Retinal pigment epithelial cell (primary cell): Measurements from ENCODE around the gene ODAD2.

Source experiments
- DNase-seq: peaks from one replicate; pipeline ENCODE4 v3.0.0-alpha.2; 2010; ENCODE audit warnings: low read depth
- H3K4me3 ChIP-seq: 2 replicates; pipeline ENCODE4 v1.5.1; 2011; ENCODE audit warnings: mild to moderate bottlenecking, low read length, control low read depth, moderate library complexity
- TF ChIP-seq, protein P1 (sequence below): conservative IDR thresholded peaks from 2 replicates; pipeline ENCODE4 v1.5.1; 2011; ENCODE audit warnings: low read depth, low read length, control low read depth, inconsistent platforms

The ODAD2 gene

DNA sequence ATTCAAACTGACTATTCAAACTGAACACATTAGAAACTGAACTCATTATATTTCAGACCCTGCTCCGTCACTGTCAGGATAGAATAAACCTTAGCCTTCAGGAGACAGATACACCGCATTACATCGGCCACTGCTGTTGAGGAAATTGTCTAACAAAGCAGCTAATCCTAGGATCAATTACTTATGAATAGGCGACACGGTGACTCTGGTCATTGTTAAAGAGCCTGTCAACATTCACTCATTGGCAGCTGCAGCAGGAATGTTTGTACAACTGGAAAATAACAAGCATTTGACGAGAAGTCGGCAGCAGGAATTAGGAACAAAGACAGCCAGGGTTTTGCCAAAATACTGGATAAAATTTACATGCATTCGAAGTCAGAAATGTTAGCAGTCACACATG lies 141.3 kb downstream of the ODAD2 start:
- H3K4me3 ChIP-seq = no peak overlapping the region
- TF ChIP-seq, protein P1, sequence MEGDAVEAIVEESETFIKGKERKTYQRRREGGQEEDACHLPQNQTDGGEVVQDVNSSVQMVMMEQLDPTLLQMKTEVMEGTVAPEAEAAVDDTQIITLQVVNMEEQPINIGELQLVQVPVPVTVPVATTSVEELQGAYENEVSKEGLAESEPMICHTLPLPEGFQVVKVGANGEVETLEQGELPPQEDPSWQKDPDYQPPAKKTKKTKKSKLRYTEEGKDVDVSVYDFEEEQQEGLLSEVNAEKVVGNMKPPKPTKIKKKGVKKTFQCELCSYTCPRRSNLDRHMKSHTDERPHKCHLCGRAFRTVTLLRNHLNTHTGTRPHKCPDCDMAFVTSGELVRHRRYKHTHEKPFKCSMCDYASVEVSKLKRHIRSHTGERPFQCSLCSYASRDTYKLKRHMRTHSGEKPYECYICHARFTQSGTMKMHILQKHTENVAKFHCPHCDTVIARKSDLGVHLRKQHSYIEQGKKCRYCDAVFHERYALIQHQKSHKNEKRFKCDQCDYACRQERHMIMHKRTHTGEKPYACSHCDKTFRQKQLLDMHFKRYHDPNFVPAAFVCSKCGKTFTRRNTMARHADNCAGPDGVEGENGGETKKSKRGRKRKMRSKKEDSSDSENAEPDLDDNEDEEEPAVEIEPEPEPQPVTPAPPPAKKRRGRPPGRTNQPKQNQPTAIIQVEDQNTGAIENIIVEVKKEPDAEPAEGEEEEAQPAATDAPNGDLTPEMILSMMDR = no peak
- DNase-seq = no peak

DNA sequence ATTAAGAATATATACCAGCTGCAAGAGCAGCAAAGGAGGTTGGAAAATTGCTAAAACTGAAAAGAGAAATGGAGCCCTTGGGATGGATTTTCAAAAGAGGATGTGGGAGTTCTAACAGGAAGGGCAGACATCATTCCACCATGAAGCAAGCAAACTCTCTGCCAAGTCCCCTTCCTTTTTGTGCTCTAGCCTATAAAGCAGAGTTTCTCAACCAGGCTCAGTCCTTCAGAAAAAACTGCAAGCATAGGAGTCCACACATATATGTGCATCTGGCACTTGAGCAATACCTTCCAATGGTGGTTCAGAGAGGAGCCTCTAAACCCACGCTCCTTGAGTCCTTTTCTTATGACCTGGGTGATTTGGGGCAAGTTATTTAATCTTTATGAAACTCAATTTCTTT lies 154.7 kb downstream of the ODAD2 start:
- TF ChIP-seq, protein P1 = no peak
- H3K4me3 ChIP-seq = no peak overlapping the region
- DNase-seq = no peak

DNA sequence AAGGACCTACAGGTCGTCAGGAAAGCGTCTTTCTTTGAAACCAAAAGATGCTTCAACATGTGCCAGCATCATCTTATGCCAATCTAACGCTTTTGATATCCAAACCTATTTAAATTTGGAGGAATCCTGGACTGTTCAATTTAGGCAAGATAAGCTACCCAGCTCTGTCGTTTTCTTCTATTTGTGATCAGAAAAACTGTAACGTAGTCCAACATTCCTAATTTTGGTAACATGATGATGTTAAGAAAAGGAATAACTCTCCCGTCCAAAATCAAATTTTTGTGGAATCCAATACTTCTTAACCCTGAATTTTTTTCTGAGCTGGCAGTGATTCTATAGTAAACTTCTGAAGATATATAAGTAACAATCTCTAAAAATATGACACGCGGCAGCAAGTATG lies 160.0 kb downstream of the ODAD2 start:
- no peak overlapping the region for H3K4me3 ChIP-seq
- no peak for DNase-seq
- TF ChIP-seq, protein P1 = no peak

DNA sequence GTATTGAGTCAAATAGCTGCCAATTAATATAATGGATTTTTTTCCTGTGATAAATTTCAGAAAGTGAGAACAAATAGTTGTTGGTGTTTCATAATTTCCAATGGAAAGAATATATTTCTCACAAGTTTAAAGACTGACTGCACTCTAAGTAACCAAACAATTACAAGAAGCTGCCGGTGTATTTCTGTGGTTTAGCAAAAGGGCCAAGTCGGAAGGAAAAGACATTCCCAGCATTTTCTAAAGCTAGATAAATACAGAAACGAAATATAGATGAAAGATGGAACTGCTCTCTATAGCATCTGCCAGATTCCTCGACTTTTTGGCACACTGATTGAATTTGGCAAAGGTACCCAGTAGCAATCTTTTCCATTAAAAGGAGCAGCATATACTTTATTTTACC lies 160.5 kb downstream of the ODAD2 start:
- DNase-seq = no peak
- TF ChIP-seq, protein P1 = no peak

DNA sequence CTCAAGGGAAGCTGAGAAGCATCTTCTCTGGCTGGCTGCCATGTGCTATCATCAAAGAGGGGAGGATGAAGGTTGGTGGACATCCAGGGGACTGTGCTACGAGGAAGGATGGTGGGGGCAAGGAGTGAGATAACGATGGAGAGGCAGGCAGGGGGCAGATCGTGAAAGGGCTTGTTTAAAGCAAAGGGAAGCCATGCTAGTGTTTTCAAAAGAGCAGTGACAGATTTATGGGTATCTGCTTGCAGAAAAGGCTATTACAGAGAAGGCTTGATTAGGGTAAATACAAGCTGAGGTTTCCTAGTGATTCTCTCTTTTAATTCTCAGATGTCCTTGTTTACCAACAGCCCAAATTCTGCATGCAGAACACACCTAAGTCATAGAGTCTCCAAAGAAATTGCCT lies 164.4 kb downstream of the ODAD2 start:
- no peak for DNase-seq
- TF ChIP-seq, protein P1 = no peak
- H3K4me3 ChIP-seq = no peak overlapping the region

More for the DNA sequence above, 160.5 kb downstream of the ODAD2 start:
- H3K4me3 ChIP-seq = no peak overlapping the region

DNA sequence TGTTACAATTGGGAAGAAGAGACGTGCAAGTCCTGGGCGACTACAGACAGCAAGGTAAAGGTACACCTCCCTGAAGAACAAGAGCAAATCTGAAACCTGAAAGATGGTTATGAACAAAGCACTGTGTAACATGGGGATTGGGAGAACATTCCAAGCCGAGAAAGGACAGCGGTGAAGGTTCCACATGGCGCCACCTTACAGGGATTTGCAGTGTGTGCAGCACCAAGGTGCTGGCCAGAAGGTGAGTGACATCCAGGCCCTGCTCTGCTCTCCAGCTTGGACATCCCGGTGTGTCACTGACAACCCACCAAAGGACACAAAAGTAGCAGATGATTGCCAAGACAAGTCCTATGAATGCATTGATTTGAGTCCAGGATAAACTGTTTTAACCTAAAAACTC lies 165.1 kb downstream of the ODAD2 start:
- no peak overlapping the region for H3K4me3 ChIP-seq
- TF ChIP-seq, protein P1 = no peak
- DNase-seq = no peak

DNA sequence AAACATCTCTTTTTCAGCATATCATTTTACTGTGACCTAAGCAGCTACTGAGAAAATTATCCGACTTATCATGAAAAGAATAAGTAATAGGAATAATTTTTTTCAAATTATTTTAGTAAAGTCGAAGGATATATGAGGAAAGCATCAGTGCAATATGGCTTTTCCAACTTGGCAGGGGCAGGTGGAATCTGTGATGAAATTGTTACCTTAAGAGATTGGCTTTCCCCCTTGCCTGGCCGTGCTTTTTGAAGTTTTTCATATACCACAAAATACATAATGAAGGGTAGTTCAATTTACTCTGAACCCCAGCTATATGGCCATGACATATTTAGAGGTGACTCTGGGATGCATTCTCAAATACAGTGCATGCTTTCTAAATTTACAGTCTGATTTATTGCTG lies 166.1 kb downstream of the ODAD2 start:
- no peak overlapping the region for H3K4me3 ChIP-seq
- DNase-seq = no peak
- TF ChIP-seq, protein P1 = no peak
